HTR-8/SVneo (cell line): Measurements from ENCODE around the gene ENGASE.

Experiments used
- DNase-seq: peaks from one replicate; pipeline ENCODE4 v3.0.0; 2011; ENCODE audit warnings: low spot score, mixed read lengths; ENCODE audit not compliant: insufficient read length
- FAIRE-seq: peaks from 2 replicates; lab custom pipeline; 2011; peaks lifted over from hg19 to GRCh38; lab: Jason Lieb, UNC

The ENGASE gene

GRCh38 chr17:79108870-79109269 lies 34.2 kb downstream of the ENGASE start:
- FAIRE-seq (no peak), DNase-seq (no peak)

GRCh38 chr17:79109584-79109983 lies 35.0 kb downstream of the ENGASE start:
- FAIRE-seq (no peak), DNase-seq (peak; percentile 29)

- FAIRE-seq (no peak), DNase-seq (no peak)
Measured at GRCh38 chr17:79111097-79111496, 36.5 kb downstream of the ENGASE start.

- FAIRE-seq (no peak), DNase-seq (no peak)
Measured at GRCh38 chr17:79112471-79112870, 37.8 kb downstream of the ENGASE start.

- no peak for FAIRE-seq
- no peak for DNase-seq
Measured at GRCh38 chr17:79113699-79114457, 39.3 kb downstream of the ENGASE start.

GRCh38 chr17:79114458-79115301 lies 40.1 kb downstream of the ENGASE start:
- DNase-seq (no peak), FAIRE-seq (no peak)

- no peak for DNase-seq
- no peak for FAIRE-seq
Measured at GRCh38 chr17:79115487-79115886, 40.9 kb downstream of the ENGASE start.

GRCh38 chr17:79116575-79117368 lies 42.1 kb downstream of the ENGASE start:
- no peak for FAIRE-seq

GRCh38 chr17:79117905-79118487 lies 43.4 kb downstream of the ENGASE start:
- DNase-seq: no peak
- no peak for FAIRE-seq

More at GRCh38 chr17:79116575-79117368, 42.1 kb downstream of the ENGASE start:
- no peak for DNase-seq

GRCh38 chr17:79118924-79119323 lies 44.3 kb downstream of the ENGASE start:
- no peak for FAIRE-seq
- DNase-seq: no peak

GRCh38 chr17:79120259-79120658 lies 45.6 kb downstream of the ENGASE start:
- DNase-seq: no peak
- FAIRE-seq: no peak

GRCh38 chr17:79123988-79124387 lies 49.4 kb downstream of the ENGASE start:
- DNase-seq: no peak
- no peak for FAIRE-seq

GRCh38 chr17:79124513-79125209 lies 50.0 kb downstream of the ENGASE start:
- DNase-seq: no peak
- FAIRE-seq: no peak

- FAIRE-seq (no peak), DNase-seq (no peak)
Measured at GRCh38 chr17:79125503-79125902, 50.9 kb downstream of the ENGASE start.

- FAIRE-seq (no peak), DNase-seq (no peak)
Measured at GRCh38 chr17:79126139-79126538, 51.5 kb downstream of the ENGASE start.

GRCh38 chr17:79127534-79128135 lies 53.0 kb downstream of the ENGASE start:
- FAIRE-seq (no peak), DNase-seq (no peak)

- no peak for FAIRE-seq
- DNase-seq: no peak
Measured at GRCh38 chr17:79129523-79129922, 54.9 kb downstream of the ENGASE start.

- DNase-seq (no peak), FAIRE-seq (peak; percentile 36)
Measured at GRCh38 chr17:79130536-79131273, 56.1 kb downstream of the ENGASE start.

- no peak for FAIRE-seq
- no peak for DNase-seq
Measured at GRCh38 chr17:79131274-79131635, 56.6 kb downstream of the ENGASE start.
